GM23338 (cell line): ENCODE measurements around the gene TARBP1. TPM values are rescaled to one million over a fixed set of nuclear protein-coding genes. Genes with fewer than 3 reads are reported as not detected.

Experiments
- ATAC-seq: fragments of 200-7000 bp; cut with Tn5 transposase; 3 replicates; pipeline ENCODE4 v1.9.1; 2020
- DNase-seq: peaks from one replicate; pipeline ENCODE4 v3.0.0-alpha.2; 2015; ENCODE audit warnings: low spot score
- H2AFZ ChIP-seq: fragments of 200-600 bp; sonication (generic); 2 replicates; pipeline ENCODE4 v1.8.0; 2016; ENCODE audit warnings: antibody characterized with exemption, mild to moderate bottlenecking, moderate library complexity
- H3F3A ChIP-seq: fragments of 200-600 bp; sonication (generic); replicated peaks from 2 replicates; pipeline ENCODE4 v1.8.0; 2017; ENCODE audit warnings: antibody characterized with exemption, mixed run types, low read depth
- H3K27ac ChIP-seq: fragments of 200-600 bp; sonication (generic); 2 replicates; pipeline ENCODE4 v1.6.1; 2016; ENCODE audit warnings: low read depth
- H3K27me3 ChIP-seq: fragments of 200-600 bp; sonication (generic); 2 replicates; pipeline ENCODE4 v1.8.0; 2016; ENCODE audit warnings: mild to moderate bottlenecking, mixed run types, moderate library complexity; ENCODE audit not compliant: insufficient read depth
- H3K36me3 ChIP-seq: fragments of 200-600 bp; sonication (generic); 2 replicates; pipeline ENCODE4 v1.8.0; 2016; ENCODE audit warnings: mild to moderate bottlenecking; ENCODE audit not compliant: insufficient read depth
- H3K4me1 ChIP-seq: fragments of 200-600 bp; sonication (generic); 2 replicates; pipeline ENCODE4 v1.8.0; 2016; ENCODE audit warnings: mild to moderate bottlenecking, moderate library complexity; ENCODE audit not compliant: insufficient read depth
- H3K4me2 ChIP-seq: fragments of 200-600 bp; sonication (generic); 2 replicates; pipeline ENCODE4 v1.7.1; 2017; ENCODE audit warnings: mixed run types
- H3K4me3 ChIP-seq: fragments of 200-600 bp; sonication (generic); 2 replicates; pipeline ENCODE4 v1.6.1; 2016; ENCODE audit warnings: mixed run types
- H3K79me2 ChIP-seq: fragments of 200-600 bp; sonication (generic); replicated peaks from 2 replicates; pipeline ENCODE4 v1.8.0; 2017; ENCODE audit warnings: mild to moderate bottlenecking; ENCODE audit not compliant: insufficient read depth
- H3K9me2 ChIP-seq: fragments of 200-600 bp; sonication (generic); 2 replicates; pipeline ENCODE4 v1.8.0; 2017; ENCODE audit not compliant: insufficient read depth
- H4K20me1 ChIP-seq: fragments of 200-600 bp; sonication (generic); replicated peaks from 2 replicates; pipeline ENCODE4 v1.8.0; 2017; ENCODE audit warnings: mild to moderate bottlenecking; ENCODE audit not compliant: insufficient read depth
- H3K27ac Mint-ChIP-seq: 2 replicates; pipeline ENCODE4 v1.8.0; 2020; ENCODE audit warnings: inconsistent platforms, mild to moderate bottlenecking, moderate library complexity, mixed read lengths
- H3K27me3 Mint-ChIP-seq: 3 replicates; pipeline ENCODE4 v1.8.0; 2022; ENCODE audit warnings: low read depth, mild to moderate bottlenecking, moderate library complexity, mixed read lengths, inconsistent platforms; ENCODE audit not compliant: insufficient read depth, poor library complexity
- H3K36me3 Mint-ChIP-seq: 3 replicates; pipeline ENCODE4 v1.8.0; 2021; ENCODE audit warnings: low read depth, mild to moderate bottlenecking, inconsistent platforms, moderate library complexity, mixed read lengths
- H3K4me1 Mint-ChIP-seq: 3 replicates; pipeline ENCODE4 v1.8.0; 2020; ENCODE audit warnings: mild to moderate bottlenecking, inconsistent platforms, mixed read lengths
- H3K4me3 Mint-ChIP-seq: 3 replicates; pipeline ENCODE4 v1.8.0; 2021; ENCODE audit warnings: moderate library complexity, mild to moderate bottlenecking, inconsistent platforms, mixed read lengths
- H3K9me3 Mint-ChIP-seq: 3 replicates; pipeline ENCODE4 v1.8.0; 2020; ENCODE audit warnings: moderate library complexity, mild to moderate bottlenecking, inconsistent platforms, mixed read lengths
- CTCF ChIP-seq, 2 experiments: fragments of 200-600 bp in 1 of 2; sonication (generic) in 1 of 2; conservative IDR thresholded peaks; 2 replicates each; pipeline versions ENCODE4 v1.5.1 to v1.6.1; 2016 to 2017; ENCODE audit warnings: antibody characterized with exemption in 2 of 2, low read depth in 2 of 2, mild to moderate bottlenecking in 2 of 2, moderate library complexity in 1 of 2
- ETS1 ChIP-seq: IDR thresholded peaks from 2 replicates; pipeline ENCODE4 v1.6.1; 2016; ENCODE audit warnings: antibody characterized with exemption
- EZH2phosphoT487 ChIP-seq: fragments of 200-600 bp; sonication (generic); IDR thresholded peaks from one replicate; pipeline ENCODE4 v1.8.1; 2018; ENCODE audit warnings: antibody characterized with exemption; ENCODE audit not compliant: unreplicated experiment
- JUNB ChIP-seq: IDR thresholded peaks from one replicate; pipeline ENCODE4 v1.6.1; 2016; ENCODE audit warnings: antibody characterized with exemption; ENCODE audit not compliant: unreplicated experiment
- NANOG ChIP-seq: IDR thresholded peaks from 2 replicates; pipeline ENCODE4 v1.6.1; 2016; ENCODE audit warnings: antibody characterized with exemption, borderline replicate concordance
- POLR2AphosphoS5 ChIP-seq: IDR thresholded peaks from 2 replicates; pipeline ENCODE4 v1.6.1; 2016; ENCODE audit warnings: antibody characterized with exemption, low read depth
- ZNF331 ChIP-seq: fragments of 250-450 bp; sonication (Bioruptor Pico); IDR thresholded peaks from 2 replicates; pipeline ENCODE4 v1.5.0; 2020; ENCODE audit warnings: low read depth, mild to moderate bottlenecking, moderate library complexity
- ZNF462 ChIP-seq: fragments of 250-450 bp; sonication (Bioruptor Pico); IDR thresholded peaks from 2 replicates; pipeline ENCODE4 v1.5.0; 2020; ENCODE audit warnings: mild to moderate bottlenecking, moderate library complexity
- polyA plus RNA-seq: library from polyadenylated mRNA; unstranded; fragments of >200 nt; fragmentation: Nextera tagmentation; extraction: Ambion mirVana; gene quantifications from 2 replicates; pipeline ENCODE4 v1.2.1, GENCODE V29; 2016
- total RNA-seq: library from RNA; depleted of rRNA; stranded (reverse); fragments of >200 nt; shearing (Covaris generic); gene quantifications from 2 replicates; pipeline ENCODE4 v1.2.3, GENCODE V29; 2014

The TARBP1 gene
- total and polyA plus RNA-seq, 2 experiments from 2014 or later, result 14.9 to 18.8 TPM

- TF ChIP-seq ZNF462 (CRISPR knock-in tag) (no peak), POLR2AphosphoS5 (no peak), ZNF331 (CRISPR knock-in tag) (no peak), NANOG (no peak), JUNB (no peak), EZH2phosphoT487 (no peak)
Measured at GRCh38 chr1:234526922-234527321, 47.9 kb upstream of the TARBP1 start (continued).

- H3K9me3 Mint-ChIP-seq, result no peaks in the 10 kb centered on the region
- Histone ChIP-seq H3F3A (no peaks in the 10 kb centered on the region), H3K27ac (no peak overlapping the region), H3K27me3 (no peaks in the 10 kb centered on the region), H3K4me2 (no peak overlapping the region), H3K4me3 (no peak overlapping the region), H3K4me1 (no peaks in the 10 kb centered on the region), H2AFZ (no peak overlapping the region), H3K79me2 (no peaks in the 10 kb centered on the region), H3K36me3 (no peaks in the 10 kb centered on the region), H3K9me2 (no peaks in the 10 kb centered on the region), H4K20me1 (no peaks in the 10 kb centered on the region)
- H3K4me3 Mint-ChIP-seq, result no peak overlapping the region
- peaks cover 2% of the 10 kb centered on the region for H3K27me3 Mint-ChIP-seq
- H3K27ac Mint-ChIP-seq, result no peak overlapping the region
- ATAC-seq (peak; percentile 25; the same call in 1 of the 3 replicates), DNase-seq (peak; percentile 15)
- H3K4me1 Mint-ChIP-seq, result peaks cover 3% of the 10 kb centered on the region; the same call in 2 of the 3 replicates
- no peaks in the 10 kb centered on the region for H3K36me3 Mint-ChIP-seq
- no peak for TF ChIP-seq NANOG
- no peak for TF ChIP-seq ETS1
- TF ChIP-seq CTCF (conservative IDR thresholded peaks at IDR 0.05; ENCODE audit: low read depth in 2 of 2), result no peak
- no peak for TF ChIP-seq JUNB
Measured at GRCh38 chr1:234525099-234525799, 46.3 kb upstream of the TARBP1 start.
